HepG2 (cell line): ENCODE results near the gene MID1. TPM values are rescaled to one million over a fixed set of nuclear protein-coding genes. Genes with fewer than 3 reads are reported as not detected.
"Not testable (repeated sequence)": the region's sequence is repeated elsewhere in the genome, so short reads cannot be mapped to it uniquely, and the experiment has no call there.

Experiments
- ATAC-seq: fragments of 200-7000 bp; cut with Tn5 transposase; 3 replicates; pipeline ENCODE4 v1.9.1; 2020; ENCODE audit warnings: mild to moderate bottlenecking, moderate library complexity
- BruUV-seq: library from RNA; stranded (reverse); fragments of 400-500 nt; replicated peaks from 2 replicates; lab custom pipeline; 2021; lab: Mats Ljungman, UMichigan
- CTCF ChIA-PET: fragments of 300-600 bp; formaldehyde crosslinking; extraction: SDS; loops from one replicate; lab custom pipeline; 2021; ENCODE audit warnings: low total read pairs, inconsistent platforms, low intra/inter-chr PET ratio; lab: Yijun Ruan, JAX
- POLR2A ChIA-PET: fragments of 350-600 bp; sonication (Branson Sonifier 250); formaldehyde crosslinking; loops from one replicate; lab custom pipeline; 2020; ENCODE audit warnings: antibody characterized with exemption, inconsistent platforms; lab: Yijun Ruan, JAX
- DNase-seq: peaks from one replicate; pipeline ENCODE4 v3.0.0-alpha.2; 2015; ENCODE audit warnings: low spot score
- FAIRE-seq: peaks from 3 replicates; lab custom pipeline; 2011; peaks lifted over from hg19 to GRCh38; lab: Jason Lieb, UNC
- H2AFZ ChIP-seq: one replicate; pipeline ENCODE4 v1.6.1; 2011; ENCODE audit warnings: low read length, inconsistent platforms
- H3K27ac ChIP-seq: fragments of 300-600 bp; 3 replicates; pipeline ENCODE4 v1.8.0; 2011; ENCODE audit warnings: mixed run types, mild to moderate bottlenecking, mixed read lengths, low read length, inconsistent platforms; ENCODE audit not compliant: insufficient read depth; ENCODE audit errors: extremely low read length
- H3K27me3 ChIP-seq, 2 experiments: fragments of 200-600 bp in 1 of 2; 2 replicates in 1 of 2; 3 replicates in 1 of 2; pipeline versions ENCODE4 v1.6.0 to v1.8.0; 2011; ENCODE audit warnings: low read length in 2 of 2, mild to moderate bottlenecking in 2 of 2, moderate library complexity in 2 of 2, inconsistent platforms in 1 of 2; ENCODE audit not compliant: insufficient read depth in 2 of 2, control insufficient read depth in 1 of 2
- H3K36me3 ChIP-seq, 2 experiments: fragments of 200-600 bp in 1 of 2; replicated peaks in 1 of 2; 2 replicates in 1 of 2; 3 replicates in 1 of 2; pipeline versions ENCODE4 v1.5.1 to v1.8.0; 2011; ENCODE audit warnings: low read length in 2 of 2, inconsistent platforms in 1 of 2; ENCODE audit not compliant: insufficient read depth in 2 of 2, control insufficient read depth in 1 of 2
- H3K4me1 ChIP-seq: 2 replicates; pipeline ENCODE4 v1.5.1; 2012; ENCODE audit warnings: low read length, inconsistent platforms; ENCODE audit not compliant: insufficient read depth
- H3K4me2 ChIP-seq: 2 replicates; pipeline ENCODE4 v1.6.0; 2011; ENCODE audit warnings: low read depth, low read length, inconsistent platforms
- H3K4me3 ChIP-seq, 3 experiments: fragments of 200-600 bp in 1 of 3; sonication (generic), shearing (Covaris generic) in 1 of 3; replicated peaks in 1 of 3; 2 replicates each; pipeline ENCODE4 v1.5.1; 2011 to 2016; ENCODE audit warnings: low read length in 3 of 3, inconsistent platforms in 2 of 3, low read depth in 2 of 3, mild to moderate bottlenecking in 2 of 3, control low read depth in 1 of 3, mixed read lengths in 1 of 3; ENCODE audit not compliant: insufficient read depth in 1 of 3
- H3K79me2 ChIP-seq: one replicate; pipeline ENCODE4 v1.6.1; 2011; ENCODE audit warnings: low read length, inconsistent platforms; ENCODE audit not compliant: insufficient read depth
- H3K9ac ChIP-seq: 2 replicates; pipeline ENCODE4 v1.6.0; 2011; ENCODE audit warnings: mild to moderate bottlenecking, low read depth, low read length, inconsistent platforms; ENCODE audit not compliant: insufficient read depth
- H3K9me3 ChIP-seq: 2 replicates; pipeline ENCODE4 v1.5.1; 2012; ENCODE audit warnings: mild to moderate bottlenecking, low read length
- H4K20me1 ChIP-seq: 2 replicates; pipeline ENCODE4 v1.6.0; 2011; ENCODE audit warnings: inconsistent platforms, mild to moderate bottlenecking, low read length, moderate library complexity; ENCODE audit not compliant: insufficient read depth
- FOXA3 ChIP-seq: IDR thresholded peaks from 2 replicates; pipeline ENCODE4 v1.6.1; 2016; ENCODE audit warnings: missing genetic modification reagents, missing compliant biosample characterization
- TRIM24 ChIP-seq: sonication (generic); formaldehyde crosslinking; IDR thresholded peaks from 2 replicates; pipeline ENCODE4 v1.8.0; 2022; ENCODE audit warnings: mild to moderate bottlenecking, missing genetic modification reagents
- ZNF274 ChIP-seq: sonication (generic); formaldehyde crosslinking; IDR thresholded peaks from 2 replicates; pipeline ENCODE4 v1.5.1; 2020; ENCODE audit warnings: mild to moderate bottlenecking, missing genetic modification reagents
- WGBS: methylation state at CpG from one replicate; pipeline ENCODE4 v1.1.6; 2017; ENCODE audit warnings: low lambda C conversion rate; 5-methylcytosine and 5-hydroxymethylcytosine counted together
- in situ Hi-C: cut with HindIII; loops from 2 replicates; pipeline ENCODE4 v1.10.0; 2017; ENCODE audit warnings: low pct_unique_long_range_greater_than_20kb; ENCODE audit not compliant: extremely low pct_ligation_motif_present
- intact Hi-C: fragments of 100-400 bp; cut with micrococcal nuclease; formaldehyde crosslinking; loops from one replicate; pipeline ENCODE4 v1.10.0; 2022; ENCODE audit not compliant: unreplicated experiment
- polyA plus RNA-seq, 8 experiments: library from polyadenylated mRNA; depleted of rRNA in 3 of 8; stranded (reverse) in 7 of 8; unstranded in 1 of 8; fragments of >200 nt; fragmentation: Illumina TruSeq in 4 of 8; extraction: Trizol in 4 of 8; gene quantifications; 2 replicates each; pipeline versions ENCODE4 v1.2.1 to v1.2.3, GENCODE V29; 2011 to 2016; ENCODE audit warnings: low read depth in 4 of 8, missing spikeins in 1 of 8, mixed read lengths in 1 of 8; ENCODE audit not compliant: insufficient read depth in 1 of 8
- total RNA-seq, 5 experiments: library from RNA; depleted of rRNA; stranded (reverse); fragments of >200 nt; fragmentation: Illumina TruSeq; extraction: Trizol; gene quantifications; 2 replicates each; pipeline ENCODE4 v1.2.3, GENCODE V29; 2016; ENCODE audit warnings: low read depth in 1 of 5

The MID1 gene
- total and polyA plus RNA-seq, 2 of the 13 experiments (the other 11 are each of a cell fraction or from before 2014, with no cell fraction given) = 0.86 to 1.1 TPM

DNA sequence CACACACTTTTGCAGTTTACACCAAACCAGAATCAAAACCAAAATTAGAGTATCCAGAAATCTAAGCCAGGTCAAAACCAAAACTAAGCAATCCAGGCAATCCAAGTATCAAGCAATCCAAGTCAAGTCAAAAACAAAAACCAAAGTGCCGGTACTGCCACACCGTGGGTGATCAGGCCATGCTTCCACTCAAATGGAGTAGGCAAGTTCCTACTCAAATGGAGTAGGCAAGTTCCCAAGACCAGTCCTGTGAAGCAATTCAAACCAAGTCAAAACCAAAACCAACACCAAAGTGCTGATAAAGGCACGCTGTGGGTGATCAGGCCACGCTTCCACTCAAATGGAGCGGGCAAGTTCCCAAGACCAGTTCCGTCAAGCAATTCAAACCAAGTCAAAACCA, 31.3 kb downstream of the MID1 start:
- CTCF ChIA-PET = no interaction called here
- intact Hi-C loops = no loop called here
- Histone ChIP-seq H3K9ac (no peak overlapping the region), H3K27ac (no peak overlapping the region), H3K79me2 (no peaks in the 10 kb centered on the region), H2AFZ (no peak overlapping the region), H4K20me1 (no peaks in the 10 kb centered on the region)
- TF ChIP-seq TRIM24 (CRISPR knock-in tag) (no peak), ZNF274 (CRISPR knock-in tag) (no peak), FOXA3 (CRISPR knock-in tag) (no peak)
- TF ChIP-seq, all 625 proteins: peak for 0
- no peaks in the 10 kb centered on the region for H3K36me3 ChIP-seq
- no peaks in the 10 kb centered on the region for H3K9me3 ChIP-seq
- no peak overlapping the region for H3K4me3 ChIP-seq
- no peak overlapping the region for H3K4me2 ChIP-seq
- 100% methylated on average over 5 of the region's 6 CpGs for WGBS
- BruUV-seq = no TSS peak
- no peaks in the 10 kb centered on the region for H3K27me3 ChIP-seq
- in situ Hi-C loops = no loop called here
- ATAC-seq (no peak), FAIRE-seq (no peak), DNase-seq (no peak)
- H3K4me1 ChIP-seq = no peaks in the 10 kb centered on the region
- POLR2A ChIA-PET = no interaction called here

DNA sequence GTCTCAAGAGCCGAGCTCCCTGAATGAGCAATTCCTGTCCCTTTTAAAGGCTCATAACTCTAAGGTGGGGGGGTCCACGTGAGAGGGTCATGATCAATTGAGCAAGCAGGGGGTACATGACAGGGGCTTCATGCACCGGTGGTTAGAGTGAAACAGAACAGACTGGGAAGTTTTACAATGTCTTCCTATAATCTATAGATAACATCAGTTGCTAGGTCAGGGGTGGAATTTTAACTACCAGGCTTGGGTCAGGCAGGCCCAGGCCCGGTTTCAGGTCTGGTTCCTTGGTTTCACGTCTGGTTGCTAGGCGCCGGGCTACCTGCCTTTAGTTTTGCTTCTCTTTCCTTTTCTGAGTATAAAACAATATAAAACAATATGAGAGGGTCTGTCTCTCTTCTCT, 35.5 kb downstream of the MID1 start:
- H3K27ac ChIP-seq, FAIRE-seq, DNase-seq, H3K4me2 ChIP-seq, H3K4me1 ChIP-seq, in situ Hi-C loops, H3K36me3 ChIP-seq, H3K9ac ChIP-seq, BruUV-seq, ATAC-seq, H2AFZ ChIP-seq, H3K79me2 ChIP-seq, H3K27me3 ChIP-seq, H3K9me3 ChIP-seq, POLR2A ChIA-PET, intact Hi-C loops, CTCF ChIA-PET, H3K4me3 ChIP-seq, H4K20me1 ChIP-seq: not testable (repeated sequence)
- whole genome bisulfite sequencing = 87% methylated on average over 7 of the region's 7 CpGs
